Nephron progenitor cell (in vitro differentiated cells): ENCODE results near the gene LITAF.

Source experiments
- DNase-seq: peaks from one replicate; pipeline ENCODE4 v3.0.0; 2021
- H3K27ac Mint-ChIP-seq: 2 replicates; pipeline ENCODE4 v1.8.0; 2021; ENCODE audit warnings: mild to moderate bottlenecking, moderate library complexity, mixed read lengths
- H3K27me3 Mint-ChIP-seq: 2 replicates; pipeline ENCODE4 v1.8.0; 2021; ENCODE audit warnings: mild to moderate bottlenecking, low read depth, mixed read lengths; ENCODE audit not compliant: poor library complexity
- H3K36me3 Mint-ChIP-seq: 2 replicates; pipeline ENCODE4 v1.8.0; 2021; ENCODE audit warnings: low read depth, mixed read lengths
- H3K4me1 Mint-ChIP-seq: 2 replicates; pipeline ENCODE4 v1.8.0; 2021; ENCODE audit warnings: mixed read lengths
- H3K4me3 Mint-ChIP-seq: 2 replicates; pipeline ENCODE4 v1.8.0; 2021; ENCODE audit warnings: mild to moderate bottlenecking, moderate library complexity, mixed read lengths
- H3K9me3 Mint-ChIP-seq: 2 replicates; pipeline ENCODE4 v1.8.0; 2021; ENCODE audit warnings: mild to moderate bottlenecking, moderate library complexity, mixed read lengths
- CTCF ChIP-seq: fragments of 200-600 bp; sonication (generic); IDR thresholded peaks from 2 replicates; pipeline ENCODE4 v1.5.0; 2021; ENCODE audit warnings: antibody characterized with exemption

The LITAF gene

GRCh38 chr16:11497851-11498289 lies 88.8 kb downstream of the LITAF start:
- no peak for DNase-seq

More at GRCh38 chr16:11497851-11498289, 88.8 kb downstream of the LITAF start:
- peaks cover 2% of the 10 kb centered on the region for H3K27me3 Mint-ChIP-seq
- H3K4me1 Mint-ChIP-seq, result peaks cover 37% of the 10 kb centered on the region
- peak overlapping the region; percentile 96 for H3K27ac Mint-ChIP-seq
- no peaks in the 10 kb centered on the region for H3K36me3 Mint-ChIP-seq
- no peak for TF ChIP-seq CTCF
- H3K4me3 Mint-ChIP-seq, result no peak overlapping the region
- peaks cover 2% of the 10 kb centered on the region for H3K9me3 Mint-ChIP-seq
